Left ventricle myocardium inferior (tissue), 1 donor: ENCODE results near the gene FAM72B. TPM values are rescaled to one million over a fixed set of nuclear protein-coding genes. Genes with fewer than 3 reads are reported as not detected.
"Not testable (repeated sequence)": the region's sequence is repeated elsewhere in the genome, so short reads cannot be mapped to it uniquely, and the experiment has no call there.

ENCODE experiments used
- DNase-seq: peaks from one replicate; pipeline ENCODE4 v3.0.0-alpha.2; 2020
- H3K27ac ChIP-seq: fragments of 200-600 bp; replicated peaks from 2 replicates; pipeline ENCODE4 v1.8.0; 2021
- H3K27me3 ChIP-seq: fragments of 200-600 bp; 2 replicates; pipeline ENCODE4 v1.8.0; 2021; ENCODE audit warnings: low read depth
- H3K36me3 ChIP-seq: fragments of 200-600 bp; 2 replicates; pipeline ENCODE4 v1.8.0; 2021
- H3K4me1 ChIP-seq: fragments of 200-600 bp; 2 replicates; pipeline ENCODE4 v1.8.0; 2021
- H3K4me3 ChIP-seq: fragments of 200-600 bp; 2 replicates; pipeline ENCODE4 v1.8.0; 2021; ENCODE audit warnings: mild to moderate bottlenecking, moderate library complexity
- H3K9me3 ChIP-seq: fragments of 200-600 bp; replicated peaks from 2 replicates; pipeline ENCODE4 v1.8.0; 2021
- intact Hi-C: fragments of 100-400 bp; cut with micrococcal nuclease; formaldehyde crosslinking; loops from one replicate; pipeline ENCODE4 v1.11.0; 2022
- total RNA-seq: library from RNA; stranded (reverse); fragmentation: NEBNext Ultra II Directional; extraction: Animal tissue kit (Norgen Biotek cat#: 25700); gene quantifications from one replicate; pipeline ENCODE4 v1.2.1, GENCODE V29; 2021
- TF ChIP-seq, protein P1 (sequence below): fragments of 200-600 bp; IDR thresholded peaks from 2 replicates; pipeline ENCODE4 v1.8.0; 2021; ENCODE audit warnings: antibody characterized with exemption, mild to moderate bottlenecking, borderline replicate concordance
- donor health status: DM: no; HTN: yes; CAD: no; lungs with severe emphysema.

The FAM72B gene
- total RNA-seq, 1 donor from 2014 or later: not detected

DNA sequence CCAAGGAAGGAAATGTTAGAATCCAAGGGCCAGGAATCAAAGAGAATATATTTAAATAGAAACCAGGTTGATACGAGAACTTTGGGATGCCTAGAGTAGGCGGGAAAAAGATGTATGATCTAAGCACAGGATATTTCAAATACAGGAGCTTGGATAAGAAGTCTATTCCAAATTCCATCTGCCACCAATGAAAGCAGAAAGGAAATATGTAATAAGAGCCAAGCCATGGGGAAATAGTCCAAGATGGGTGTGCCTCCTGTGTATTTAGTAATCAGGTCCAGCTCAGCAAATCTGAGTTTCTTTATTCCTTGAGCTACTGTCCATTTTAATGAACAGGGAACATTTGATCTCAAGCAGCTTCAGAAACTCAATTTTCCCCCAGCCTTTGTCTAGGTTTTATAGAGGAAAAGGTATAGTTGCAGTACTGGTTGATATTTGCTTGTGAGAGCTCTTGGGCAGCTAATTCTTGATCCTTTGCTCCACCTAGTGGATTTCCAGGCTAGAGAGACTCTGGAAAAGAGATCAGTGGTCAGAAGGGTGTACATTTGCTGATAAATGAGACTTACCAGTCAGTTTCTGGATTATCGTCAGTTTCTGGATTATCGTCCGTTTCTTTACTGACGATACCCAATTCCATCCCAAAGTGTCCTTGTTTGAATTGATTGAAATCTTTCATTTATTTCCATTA lies 28.3 kb downstream of the FAM72B start:
- H3K36me3 ChIP-seq, intact Hi-C loops, H3K4me3 ChIP-seq, H3K27me3 ChIP-seq, H3K4me1 ChIP-seq, DNase-seq, H3K27ac ChIP-seq, H3K9me3 ChIP-seq: not testable (repeated sequence)
- TF ChIP-seq, protein P1, sequence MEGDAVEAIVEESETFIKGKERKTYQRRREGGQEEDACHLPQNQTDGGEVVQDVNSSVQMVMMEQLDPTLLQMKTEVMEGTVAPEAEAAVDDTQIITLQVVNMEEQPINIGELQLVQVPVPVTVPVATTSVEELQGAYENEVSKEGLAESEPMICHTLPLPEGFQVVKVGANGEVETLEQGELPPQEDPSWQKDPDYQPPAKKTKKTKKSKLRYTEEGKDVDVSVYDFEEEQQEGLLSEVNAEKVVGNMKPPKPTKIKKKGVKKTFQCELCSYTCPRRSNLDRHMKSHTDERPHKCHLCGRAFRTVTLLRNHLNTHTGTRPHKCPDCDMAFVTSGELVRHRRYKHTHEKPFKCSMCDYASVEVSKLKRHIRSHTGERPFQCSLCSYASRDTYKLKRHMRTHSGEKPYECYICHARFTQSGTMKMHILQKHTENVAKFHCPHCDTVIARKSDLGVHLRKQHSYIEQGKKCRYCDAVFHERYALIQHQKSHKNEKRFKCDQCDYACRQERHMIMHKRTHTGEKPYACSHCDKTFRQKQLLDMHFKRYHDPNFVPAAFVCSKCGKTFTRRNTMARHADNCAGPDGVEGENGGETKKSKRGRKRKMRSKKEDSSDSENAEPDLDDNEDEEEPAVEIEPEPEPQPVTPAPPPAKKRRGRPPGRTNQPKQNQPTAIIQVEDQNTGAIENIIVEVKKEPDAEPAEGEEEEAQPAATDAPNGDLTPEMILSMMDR: peak; percentile 35

DNA sequence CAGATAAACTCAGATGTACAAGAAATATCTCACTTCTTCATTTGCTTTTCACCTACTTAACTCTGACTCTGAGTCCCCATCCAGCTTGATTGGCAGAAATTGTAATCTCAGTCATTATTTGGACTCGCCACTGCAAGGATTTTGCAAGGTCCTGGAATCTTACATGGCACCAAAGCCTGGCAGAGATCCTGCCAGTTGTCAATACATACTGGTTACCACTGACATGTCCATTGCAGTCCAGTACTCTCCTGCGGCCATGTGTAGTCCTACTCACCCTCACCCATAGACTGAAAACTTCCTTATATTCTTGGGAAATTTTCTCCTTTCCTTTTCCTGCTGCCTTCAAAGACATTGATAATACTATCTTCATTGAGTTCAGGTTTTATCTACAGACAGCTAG lies 29.3 kb downstream of the FAM72B start:
- H3K9me3 ChIP-seq, H3K4me3 ChIP-seq, H3K36me3 ChIP-seq, intact Hi-C loops, H3K27me3 ChIP-seq, H3K27ac ChIP-seq, H3K4me1 ChIP-seq, DNase-seq: not testable (repeated sequence)

DNA sequence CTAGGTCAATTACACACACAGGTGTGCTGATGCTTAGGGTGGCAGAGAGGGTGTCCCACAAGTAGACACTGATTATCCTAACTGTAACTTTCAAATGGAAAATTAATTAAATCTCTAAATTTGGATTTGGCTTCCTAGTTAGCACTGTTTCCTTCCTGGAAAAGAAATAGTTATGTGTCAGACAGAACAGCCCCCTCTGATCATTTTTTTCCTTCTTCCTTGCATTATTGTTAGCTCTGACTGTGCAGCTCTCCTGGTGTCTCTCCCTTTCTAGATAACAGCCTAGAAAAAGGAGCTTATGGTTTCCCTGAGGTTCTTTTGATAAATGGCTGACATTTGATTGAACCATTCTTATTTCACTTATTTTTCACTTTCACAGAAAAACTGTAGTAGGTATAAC lies 31.4 kb downstream of the FAM72B start:
- H3K27me3 ChIP-seq, H3K27ac ChIP-seq, H3K4me1 ChIP-seq, H3K9me3 ChIP-seq, H3K4me3 ChIP-seq, DNase-seq, H3K36me3 ChIP-seq, intact Hi-C loops: not testable (repeated sequence)

DNA sequence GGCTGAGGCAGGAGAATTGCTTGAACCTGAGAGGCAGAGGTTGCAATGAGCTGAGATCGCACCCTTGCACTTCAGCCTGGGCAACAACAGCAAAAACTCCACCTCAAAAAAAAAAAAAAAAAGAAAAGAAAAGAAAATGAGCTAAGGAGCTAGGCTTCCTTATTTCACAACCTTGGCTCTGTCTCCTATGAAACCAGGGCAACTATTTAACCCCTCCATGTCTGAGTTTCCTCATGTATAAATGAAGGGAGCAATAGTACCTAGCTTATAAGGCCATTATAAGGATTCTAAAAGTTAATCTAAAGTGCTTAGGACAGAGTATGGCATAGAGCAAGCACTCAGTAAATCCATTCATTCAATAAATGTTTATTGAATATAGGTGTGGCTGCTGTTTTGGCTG lies 32.8 kb downstream of the FAM72B start:
- not testable (repeated sequence) for H3K4me1 ChIP-seq, H3K27me3 ChIP-seq, H3K36me3 ChIP-seq

DNA sequence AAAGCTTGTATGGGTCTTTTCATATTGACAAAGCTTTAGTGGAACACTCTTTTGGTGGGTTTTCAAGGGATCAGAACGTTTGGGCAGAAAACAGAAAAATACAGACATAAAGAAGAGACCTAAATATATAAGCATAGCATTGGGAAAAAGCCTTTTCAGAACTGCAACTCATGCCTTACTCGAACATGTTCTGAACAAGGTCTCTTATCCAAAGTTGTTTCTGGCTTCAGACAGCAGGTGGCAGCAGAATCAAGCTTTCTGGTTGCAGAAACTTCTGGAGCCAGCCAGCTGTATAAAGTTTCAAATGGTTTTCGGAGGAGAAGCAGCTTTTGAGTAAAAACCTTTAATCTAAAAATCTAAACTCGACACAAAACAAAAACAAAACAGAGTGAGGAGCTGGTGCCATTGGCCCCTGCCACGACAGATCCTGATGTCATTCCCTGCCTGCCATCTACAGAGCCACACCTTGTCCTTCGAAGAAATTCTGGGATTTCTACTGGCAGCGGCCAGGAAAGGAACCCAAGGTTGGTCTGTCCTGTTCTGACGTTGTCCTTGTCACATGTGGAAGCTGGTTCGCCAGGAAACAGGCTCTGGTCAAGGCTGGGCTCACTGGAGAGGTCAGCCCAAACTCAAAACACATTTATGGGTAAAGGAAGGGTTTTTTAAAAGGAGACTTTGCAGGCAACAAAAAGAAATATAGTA lies 35.5 kb downstream of the FAM72B start:
- DNase-seq, H3K4me1 ChIP-seq, H3K27me3 ChIP-seq, H3K36me3 ChIP-seq, H3K4me3 ChIP-seq, H3K9me3 ChIP-seq, H3K27ac ChIP-seq, intact Hi-C loops: not testable (repeated sequence)
- TF ChIP-seq, protein P1: peak; percentile 42

More for the DNA sequence above, 32.8 kb downstream of the FAM72B start:
- intact Hi-C loops, H3K9me3 ChIP-seq, DNase-seq, H3K27ac ChIP-seq, H3K4me3 ChIP-seq: not testable (repeated sequence)

DNA sequence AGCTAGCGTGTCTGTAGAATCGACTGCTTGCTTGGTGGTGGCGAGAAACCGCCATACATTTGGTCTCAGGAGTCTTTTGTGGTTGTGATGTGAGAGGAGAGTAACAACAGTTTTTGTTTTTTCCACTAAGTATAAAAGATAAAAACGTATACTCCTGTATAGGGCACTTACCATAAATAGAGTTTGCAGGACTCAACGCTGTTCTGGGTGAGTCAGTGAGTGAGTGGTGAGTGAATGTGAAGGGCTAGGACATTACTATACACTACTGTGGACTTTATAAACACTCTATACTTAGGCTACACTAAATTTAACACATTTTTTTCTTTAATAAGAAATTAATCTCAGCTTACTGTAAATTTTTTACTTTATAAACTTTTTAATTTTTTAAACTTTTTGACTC lies 43.7 kb downstream of the FAM72B start:
- H3K27ac ChIP-seq, H3K9me3 ChIP-seq, H3K36me3 ChIP-seq, H3K27me3 ChIP-seq, intact Hi-C loops, H3K4me3 ChIP-seq, DNase-seq, H3K4me1 ChIP-seq: not testable (repeated sequence)

DNA sequence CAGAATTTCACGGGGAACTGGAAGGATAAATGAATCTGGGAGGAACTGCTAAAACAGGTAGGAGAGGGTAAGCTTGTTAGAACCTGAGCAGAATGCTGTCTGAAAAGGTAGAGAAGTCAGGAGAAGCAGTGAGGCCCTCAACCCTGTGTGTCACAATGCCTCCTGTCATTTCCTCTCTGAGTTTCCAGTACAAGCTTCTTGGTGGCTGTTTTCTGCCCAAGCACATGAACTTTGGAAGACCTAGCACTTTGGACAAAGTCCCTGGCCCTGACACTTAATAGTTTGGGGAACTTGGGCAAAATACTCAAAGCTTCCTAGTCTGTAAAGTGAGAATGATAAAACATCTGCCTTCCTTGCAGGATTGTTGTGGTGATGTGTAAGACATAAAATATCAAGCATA lies 52.6 kb downstream of the FAM72B start:
- H3K9me3 ChIP-seq, H3K27me3 ChIP-seq, DNase-seq, intact Hi-C loops, H3K36me3 ChIP-seq, H3K4me3 ChIP-seq, H3K27ac ChIP-seq, H3K4me1 ChIP-seq: not testable (repeated sequence)

DNA sequence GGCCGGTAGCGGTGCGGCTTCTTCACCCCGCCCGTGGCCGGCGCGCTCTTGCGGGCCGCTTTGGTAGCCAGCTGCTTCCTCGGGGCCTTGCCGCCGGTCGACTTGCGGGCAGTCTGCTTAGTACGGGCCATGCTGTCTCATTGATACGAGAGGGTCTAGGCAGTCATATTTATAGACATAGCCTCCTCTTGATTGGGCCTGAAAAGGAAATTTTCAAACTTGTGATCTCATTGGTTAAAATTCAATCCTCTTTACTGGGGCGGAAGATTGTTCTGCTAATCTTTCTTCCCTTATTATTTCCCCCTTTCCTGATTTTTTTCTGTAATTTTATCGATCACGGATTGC lies 65.7 kb downstream of the FAM72B start:
- DNase-seq, H3K36me3 ChIP-seq, intact Hi-C loops, H3K27me3 ChIP-seq, H3K9me3 ChIP-seq, H3K4me1 ChIP-seq: not testable (repeated sequence)
- Histone ChIP-seq H3K27ac (peak overlapping the region; percentile 67), H3K4me3 (peak overlapping the region; percentile 61)

Other genes with a start within 250 kb of the FAM72B start
- 12.4 TPM for gene SRGAP2C, start 635 bp upstream of the FAM72B start, total RNA-seq